CD4-positive, alpha-beta T cell treated with Interleukin-15 for 4 hours (primary cell): ENCODE measurements around the gene AQP1.

Source experiments
- DNase-seq: peaks from one replicate; pipeline ENCODE4 v3.0.0-alpha.2; 2020; ENCODE audit warnings: low spot score

Gene AQP1

DNA sequence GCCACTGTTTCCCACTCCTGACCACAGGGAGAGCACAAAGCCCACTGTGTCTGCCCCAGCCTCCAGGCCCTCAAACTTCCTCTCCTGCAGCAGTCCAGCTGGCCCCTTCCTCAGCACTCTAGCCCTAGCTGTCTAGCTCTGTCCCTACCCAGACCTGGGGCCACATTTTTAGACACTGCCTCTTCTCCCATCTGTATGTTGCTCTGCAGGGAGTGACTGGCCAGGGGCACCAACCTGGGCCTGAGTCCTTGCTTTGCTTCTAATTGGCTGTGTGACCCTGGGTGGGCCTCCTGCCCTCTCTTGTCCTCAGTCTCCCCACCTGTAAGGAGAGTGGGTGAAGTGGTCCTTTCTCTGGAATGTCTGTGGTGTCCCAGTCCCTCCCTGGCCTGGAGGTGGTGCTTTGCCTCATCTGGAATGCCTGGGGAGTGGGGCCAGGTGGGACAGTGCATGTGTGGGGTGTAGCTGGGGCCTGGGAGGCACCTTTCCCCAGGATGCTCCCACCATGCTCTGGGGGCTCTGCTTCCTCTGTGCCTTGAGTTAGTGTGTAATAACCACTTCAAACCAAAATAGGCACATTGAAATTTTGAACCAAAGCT, 25.1 kb downstream of the AQP1 start:
- no peak for DNase-seq

DNA sequence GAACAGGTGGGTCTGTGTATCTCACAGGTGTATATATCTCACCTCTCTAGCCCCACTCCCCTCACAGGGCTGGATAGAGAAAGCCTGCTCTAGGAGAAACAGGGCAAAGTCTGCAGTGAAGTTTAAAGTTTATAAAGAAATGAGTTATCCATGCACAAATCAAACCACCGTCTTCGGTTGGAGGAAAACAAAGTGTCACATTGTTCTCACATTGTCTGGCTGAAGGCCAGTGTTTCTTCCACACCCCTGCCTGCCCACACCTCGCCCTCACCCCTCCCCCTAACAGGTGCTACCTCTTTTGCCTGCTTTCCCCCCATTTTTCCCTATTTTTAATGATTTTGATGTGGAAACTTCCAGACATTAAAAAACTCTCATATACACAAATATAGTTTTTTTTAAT, 25.8 kb downstream of the AQP1 start:
- DNase-seq, result no peak

- DNase-seq, result peak; percentile 52
Observed at GRCh38 chr7:30938435-30939316, 27.0 kb downstream of the AQP1 start.

DNA sequence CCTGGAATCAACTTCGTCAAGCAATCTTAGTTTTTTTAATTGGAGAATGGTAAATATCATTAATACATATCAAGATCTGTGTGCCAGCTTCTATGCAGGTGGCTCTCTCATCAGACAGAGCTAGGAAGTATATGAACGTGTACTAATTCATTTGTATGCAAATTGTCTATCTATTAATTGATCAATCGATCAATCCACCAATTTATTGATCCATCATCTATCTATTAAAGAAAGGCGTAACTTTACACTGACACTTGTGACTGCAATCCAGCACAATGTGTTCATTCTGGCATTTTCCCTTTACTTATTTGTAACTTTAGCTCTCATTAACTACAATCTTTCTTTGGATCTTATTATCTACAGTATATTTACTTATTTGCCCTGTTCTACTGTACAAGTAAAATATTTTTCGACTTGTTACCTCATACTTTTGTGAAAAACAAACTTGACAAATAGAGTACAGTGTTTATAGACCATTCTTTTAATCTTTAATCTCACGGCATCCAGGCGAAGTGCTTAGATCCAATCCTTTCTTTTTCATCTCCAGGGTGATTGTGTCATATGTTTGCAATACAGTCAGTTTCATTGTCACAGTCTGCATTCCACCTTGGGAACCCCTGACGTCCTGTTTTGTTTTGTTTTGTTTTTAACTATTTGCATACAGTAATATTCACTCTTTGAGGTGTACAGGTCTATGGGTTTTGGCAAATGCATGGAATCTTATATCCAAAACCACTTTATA, 30.1 kb downstream of the AQP1 start:
- no peak for DNase-seq

- no peak for DNase-seq
Observed at GRCh38 chr7:30950197-30950596, 38.5 kb downstream of the AQP1 start.

- DNase-seq, result no peak
Observed at GRCh38 chr7:30954914-30955313, 43.3 kb downstream of the AQP1 start.

- no peak for DNase-seq
Observed at GRCh38 chr7:30956704-30957103, 45.1 kb downstream of the AQP1 start.

DNA sequence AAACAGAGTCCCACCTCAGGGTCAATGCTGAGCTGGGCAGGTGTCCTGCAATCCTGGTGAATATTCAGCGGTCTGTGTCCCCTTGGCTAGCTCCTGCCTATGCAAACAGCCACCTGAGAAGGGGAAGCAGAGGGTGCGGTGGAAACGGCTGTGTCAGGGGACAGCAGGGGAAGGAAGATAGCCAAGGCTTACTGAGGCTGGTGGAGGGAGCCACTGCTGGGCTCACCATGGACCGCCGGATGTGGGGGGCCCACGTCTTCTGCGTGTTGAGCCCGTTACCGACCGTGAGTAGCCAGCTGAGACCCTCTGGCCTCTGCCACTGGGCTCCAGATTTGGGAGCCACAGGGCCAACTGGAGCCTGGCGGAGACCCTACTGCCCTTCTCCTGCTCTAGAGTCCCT, 52.2 kb downstream of the AQP1 start, which contains the start of gene GHRHR:
GHRHR (plus strand) TSS at position 112 of the 400 bp plus-strand sequence; CDS start at position 228, 116 bp downstream.
- DNase-seq, result no peak

GRCh38 chr7:30965372-30965771, 53.7 kb downstream of the AQP1 start:
- no peak for DNase-seq

DNA sequence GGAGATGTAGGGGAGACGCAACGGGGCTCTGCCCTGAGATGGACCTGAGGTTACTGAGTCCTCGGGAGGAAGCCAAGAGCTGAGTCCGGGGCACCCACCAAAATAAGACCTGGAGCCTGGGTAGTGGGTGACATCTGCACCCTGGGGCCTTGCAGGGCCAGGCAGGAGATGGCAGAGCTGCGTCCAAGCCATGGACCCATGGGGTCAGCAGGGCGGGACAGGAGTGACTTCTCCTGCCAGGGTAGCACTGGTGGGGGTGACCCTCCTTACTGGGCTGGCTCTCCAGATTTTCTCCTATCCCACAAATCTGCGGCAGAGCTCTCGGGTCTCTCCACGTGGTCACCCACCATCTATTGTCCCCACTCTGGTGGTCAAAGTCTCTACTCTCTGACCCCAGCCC, 54.2 kb downstream of the AQP1 start:
- DNase-seq, result no peak

- DNase-seq, result no peak
Observed at GRCh38 chr7:30968294-30968693, 56.6 kb downstream of the AQP1 start.

DNA sequence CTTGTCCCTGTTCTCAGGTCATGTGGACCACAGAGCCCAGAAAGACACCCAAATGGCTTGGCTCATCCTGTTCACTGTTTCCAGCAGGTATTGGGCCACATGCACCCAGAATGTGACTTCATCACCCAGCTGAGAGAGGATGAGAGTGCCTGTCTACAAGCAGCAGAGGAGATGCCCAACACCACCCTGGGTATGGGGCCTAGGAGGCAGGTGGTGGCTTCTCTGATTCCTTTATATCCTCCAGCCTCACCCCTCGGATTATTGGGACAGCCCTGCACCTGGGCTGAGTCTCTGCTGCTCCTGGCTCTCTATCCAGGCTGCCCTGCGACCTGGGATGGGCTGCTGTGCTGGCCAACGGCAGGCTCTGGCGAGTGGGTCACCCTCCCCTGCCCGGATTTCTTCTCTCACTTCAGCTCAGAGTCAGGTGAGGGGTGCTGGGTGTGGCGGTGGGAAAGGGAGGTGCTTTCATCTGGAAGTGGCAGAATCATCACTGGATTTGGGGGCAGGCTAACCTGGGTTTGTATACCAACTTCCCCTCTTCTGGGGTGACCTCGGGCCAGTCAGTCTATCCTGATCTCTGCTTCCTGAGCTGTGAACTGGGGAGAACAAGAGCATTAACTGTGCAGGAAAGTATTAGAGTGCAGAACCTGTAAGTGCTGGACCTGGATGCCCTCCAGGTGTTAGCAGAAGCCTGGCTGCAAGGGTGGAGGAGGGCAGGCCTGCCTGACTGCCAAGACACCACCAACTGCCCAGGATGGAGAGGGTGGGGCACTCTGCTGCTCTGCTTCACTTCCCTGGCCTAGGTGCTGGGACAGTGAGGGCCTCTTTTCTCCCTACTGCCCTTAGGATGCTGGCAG, 57.3 kb downstream of the AQP1 start:
- no peak for DNase-seq

GRCh38 chr7:30969604-30969970, 57.9 kb downstream of the AQP1 start:
- no peak for DNase-seq

- DNase-seq, result no peak
Observed at GRCh38 chr7:30970074-30970473, 58.4 kb downstream of the AQP1 start.

DNA sequence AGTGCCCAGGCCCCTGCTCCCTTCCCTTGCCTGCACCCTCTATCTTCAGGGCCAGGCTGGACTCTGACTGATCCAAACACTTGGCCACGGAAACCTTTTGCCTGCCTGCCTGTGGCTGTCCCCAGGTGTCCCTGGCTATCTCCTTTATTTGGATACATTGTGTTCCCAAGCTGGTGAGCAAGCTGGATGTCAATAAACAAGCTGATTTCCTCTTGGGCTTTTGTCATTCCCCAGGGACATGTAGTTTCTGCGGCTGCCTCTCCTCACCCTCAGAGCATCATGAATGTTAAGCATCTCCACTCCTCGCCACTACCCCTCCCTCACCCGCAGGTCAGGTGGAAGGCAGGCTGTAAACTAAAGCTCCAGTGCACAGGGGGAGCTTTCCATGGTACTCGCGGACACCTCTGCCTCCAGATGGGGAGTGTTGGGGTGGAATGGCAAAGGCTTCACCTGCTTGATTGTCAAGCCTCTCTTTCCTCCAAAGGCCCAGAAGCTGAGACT, 59.0 kb downstream of the AQP1 start:
- DNase-seq, result no peak

DNA sequence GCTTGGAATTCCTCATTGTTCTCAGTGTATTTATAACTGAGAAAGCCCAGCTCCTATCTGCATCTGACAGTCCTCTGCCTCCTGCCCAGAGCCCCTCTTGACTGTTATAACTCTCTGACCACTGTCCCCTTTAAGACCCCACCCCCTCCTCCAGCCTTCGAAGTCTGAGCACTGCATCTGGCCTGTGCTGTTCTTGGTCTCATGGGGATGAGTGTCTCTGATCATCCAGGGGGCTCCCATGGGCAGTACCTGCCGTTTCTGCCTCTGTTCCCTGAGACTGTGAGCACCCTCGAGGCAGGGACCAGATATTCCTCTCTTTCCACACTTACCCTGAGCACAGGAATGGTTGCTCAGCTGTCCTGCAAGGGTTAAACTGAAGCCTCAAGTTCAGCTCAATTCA, 59.8 kb downstream of the AQP1 start:
- DNase-seq, result no peak

DNA sequence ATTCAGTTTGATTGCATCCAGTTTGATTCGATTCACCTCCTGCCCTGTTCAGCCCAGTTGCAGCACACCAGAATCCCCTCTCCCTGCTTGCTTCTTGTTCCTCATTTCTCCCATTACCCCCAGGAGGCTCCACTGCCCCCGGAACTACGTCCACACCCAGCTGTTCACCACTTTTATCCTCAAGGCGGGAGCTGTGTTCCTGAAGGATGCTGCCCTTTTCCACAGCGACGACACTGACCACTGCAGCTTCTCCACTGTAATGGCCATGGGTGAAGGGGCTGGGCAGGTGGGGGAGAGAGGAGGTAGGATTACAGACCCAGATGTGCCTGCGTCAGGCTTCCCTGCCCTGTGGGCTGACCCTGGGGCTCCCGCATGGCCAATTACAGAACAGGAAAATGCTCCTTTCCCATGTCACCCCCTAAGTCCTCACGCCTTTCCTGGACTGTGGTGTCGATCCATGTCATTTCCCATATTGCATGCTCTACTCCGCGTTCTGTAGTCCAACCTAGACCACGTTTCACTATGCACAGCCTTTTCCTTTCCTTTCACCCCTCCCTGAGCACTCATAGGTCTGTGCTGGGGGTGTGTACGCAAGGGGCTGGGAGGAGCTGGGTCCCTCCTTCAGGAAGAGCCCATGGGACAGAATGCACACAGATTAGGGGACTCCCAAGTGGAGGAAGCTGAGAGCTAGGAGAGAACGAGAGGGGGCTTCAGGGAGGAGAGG, 60.3 kb downstream of the AQP1 start:
- DNase-seq, result no peak

- DNase-seq, result no peak
Observed at GRCh38 chr7:30973292-30973691, 61.6 kb downstream of the AQP1 start.

GRCh38 chr7:30973791-30974604, 62.3 kb downstream of the AQP1 start:
- DNase-seq, result no peak

DNA sequence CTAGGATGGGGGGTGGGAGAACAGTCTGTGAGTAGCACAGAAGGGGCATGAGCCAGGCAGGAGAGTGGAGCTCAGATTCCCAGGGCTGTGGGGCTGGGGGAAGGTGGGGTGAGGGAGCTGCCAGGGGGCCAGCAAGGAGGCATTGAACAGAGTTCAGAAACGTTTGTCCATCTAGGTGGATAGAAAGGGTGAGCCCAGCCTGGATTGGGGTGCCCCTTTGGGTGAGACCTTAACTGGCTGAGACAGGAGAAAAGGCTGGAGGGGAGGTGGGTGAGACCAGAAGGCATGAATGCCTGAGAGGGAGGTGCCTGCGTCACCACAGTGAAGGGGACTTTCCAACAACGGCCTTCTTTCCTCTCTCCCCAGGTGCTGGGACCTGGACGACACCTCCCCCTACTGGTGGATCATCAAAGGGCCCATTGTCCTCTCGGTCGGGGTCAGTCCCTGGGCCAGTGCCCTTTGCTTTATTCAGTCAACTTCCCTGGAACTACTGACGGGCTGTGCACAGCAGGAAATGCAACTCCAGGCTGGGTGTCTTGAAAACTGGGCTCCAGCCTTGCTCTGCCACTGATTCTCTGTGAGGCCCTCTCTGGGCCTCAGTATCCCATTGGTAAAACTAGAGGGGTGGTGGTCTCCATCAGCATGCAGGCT, 63.1 kb downstream of the AQP1 start:
- peak; percentile 4 for DNase-seq
